Stimulated activated CD4-positive, alpha-beta T cell treated with anti-CD3 and anti-CD28 coated beads, Interleukin-4, amount 100 ng/mL, for 24 hours (primary cell): ENCODE measurements around the gene ABHD10.
A peak's percentile ranks its signal among the peaks of the same experiment; 100 is the strongest.

Source experiments
- DNase-seq: peaks from one replicate; pipeline ENCODE4 v3.0.0-alpha.2; 2020

ABHD10 gene

DNA sequence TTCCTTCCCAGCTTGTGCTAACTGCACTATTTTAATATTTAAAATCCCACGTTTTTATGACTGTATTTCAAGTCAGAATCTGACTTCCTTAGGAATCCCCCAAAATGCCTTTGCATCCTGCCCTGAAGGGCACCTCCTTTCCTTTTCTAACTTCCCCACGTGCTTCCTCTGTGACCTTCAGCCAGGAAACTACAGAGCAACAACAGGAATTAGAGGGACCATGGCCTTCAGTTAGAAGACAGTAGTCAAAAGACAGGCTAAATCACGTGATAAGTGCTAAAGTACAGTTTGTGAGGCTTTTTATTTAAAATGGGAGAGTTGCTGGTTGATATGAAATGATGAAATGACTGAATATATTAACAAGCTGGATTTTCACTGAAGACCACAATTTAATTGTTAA lies 11.8 kb upstream of the ABHD10 start:
- DNase-seq: no peak

DNA sequence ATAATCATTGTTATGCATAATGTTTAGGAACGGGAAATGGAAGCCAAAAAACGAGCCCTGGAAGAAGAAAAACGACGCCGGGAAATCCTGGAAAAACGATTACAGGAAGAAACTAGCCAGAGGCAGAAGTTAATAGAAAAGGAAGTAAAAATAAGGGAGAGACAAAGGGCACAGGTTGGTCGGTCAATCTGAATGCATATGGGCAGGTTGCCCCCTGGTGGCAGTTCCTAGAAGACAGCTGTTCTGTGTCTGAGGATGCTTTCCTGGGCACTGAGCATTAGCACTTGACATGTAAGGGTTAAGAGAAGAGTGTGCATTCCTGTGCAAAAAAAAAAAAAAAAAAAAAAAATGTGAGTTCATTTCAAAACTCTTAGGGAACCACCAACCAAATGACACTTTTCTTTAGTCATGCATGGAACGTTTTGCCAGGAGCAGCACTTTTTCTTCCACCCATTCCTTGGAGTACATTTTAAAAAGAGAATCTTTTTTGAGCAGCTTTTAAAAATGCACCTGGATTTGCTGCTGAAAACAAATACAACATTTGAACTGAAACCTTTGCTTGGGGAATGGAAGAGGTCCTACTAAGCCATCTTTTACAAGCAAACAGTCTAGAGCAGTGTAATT lies 11.1 kb upstream of the ABHD10 start:
- peak; percentile 84 for DNase-seq

DNA sequence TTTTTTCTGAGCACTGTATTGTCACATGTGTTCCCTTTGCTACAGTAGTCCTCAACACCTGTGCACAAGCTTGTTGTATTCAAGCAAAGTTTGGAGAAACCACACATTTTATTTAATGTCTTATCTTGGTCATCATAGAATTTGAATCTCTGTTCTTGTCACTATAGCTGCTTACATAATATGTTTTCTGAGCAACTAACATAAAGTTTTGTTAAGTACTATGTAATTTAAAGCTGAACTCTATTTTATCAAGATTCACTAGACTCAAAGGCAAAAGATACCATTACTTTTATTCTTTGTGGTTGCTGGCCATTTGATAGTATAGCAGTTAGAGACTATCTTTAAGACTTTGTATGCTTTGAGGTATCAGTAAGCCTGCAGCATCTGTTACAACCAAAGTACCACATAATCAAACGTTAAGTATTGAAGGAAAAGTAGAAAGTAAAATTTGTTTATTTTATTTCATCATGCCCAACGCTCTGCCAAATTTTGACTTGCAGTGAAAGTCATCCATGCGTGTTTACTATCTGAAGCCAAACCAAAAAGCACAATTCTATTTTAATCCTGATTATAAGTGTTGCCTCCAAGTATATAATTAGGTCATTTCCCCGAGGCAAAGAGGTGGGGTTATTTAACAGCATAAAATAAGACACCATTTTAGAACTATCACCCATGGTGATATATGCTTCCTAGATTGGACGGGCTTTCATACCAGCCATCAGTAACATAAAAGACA lies 10.3 kb upstream of the ABHD10 start:
- DNase-seq: no peak

DNA sequence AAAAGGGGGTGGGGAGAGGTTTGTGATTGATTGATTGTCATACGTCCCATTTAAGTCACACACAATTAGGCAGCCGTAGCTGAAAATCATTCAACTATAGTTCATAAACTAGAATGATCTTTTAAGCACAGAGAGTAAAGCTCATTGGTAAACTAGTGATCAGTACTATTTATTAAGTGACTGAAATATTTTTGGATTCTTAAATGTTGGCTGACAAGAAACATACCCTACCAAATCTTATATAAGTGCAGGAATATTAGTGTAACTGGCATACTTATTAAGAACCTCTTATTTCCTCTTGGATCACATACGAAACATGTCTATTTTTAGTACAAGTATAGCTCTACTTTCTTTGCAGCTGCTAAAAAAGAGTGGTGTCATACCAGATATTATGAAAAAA lies 8.4 kb upstream of the ABHD10 start:
- DNase-seq: no peak

DNA sequence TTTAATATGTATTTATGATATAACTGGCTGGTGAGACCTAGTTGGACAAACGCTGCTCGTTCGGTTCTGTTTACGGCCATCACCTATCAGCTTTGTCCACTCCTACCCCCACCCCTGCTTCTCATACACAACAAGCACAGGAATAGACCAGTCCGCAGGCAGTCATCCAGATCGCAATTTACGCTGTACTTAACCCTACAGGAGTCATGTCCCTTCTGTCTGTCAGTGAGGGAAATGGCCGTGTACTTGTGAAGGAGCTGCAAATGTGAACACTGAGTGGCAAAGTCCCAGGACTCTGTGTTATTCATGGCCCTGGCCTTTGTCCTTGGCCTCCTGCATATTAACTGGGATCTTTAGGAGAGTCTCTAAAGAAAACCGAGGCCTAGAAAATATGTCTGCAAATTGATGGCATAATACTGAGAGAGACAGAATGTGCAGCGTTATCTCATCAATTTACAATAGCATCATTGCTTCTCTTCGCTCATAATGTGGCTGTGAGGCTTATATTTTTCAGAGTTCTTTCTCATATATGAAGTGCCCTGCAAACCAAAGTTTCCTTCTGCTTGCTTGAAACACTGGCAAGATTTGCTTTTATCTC lies 7.2 kb upstream of the ABHD10 start:
- no peak for DNase-seq

DNA sequence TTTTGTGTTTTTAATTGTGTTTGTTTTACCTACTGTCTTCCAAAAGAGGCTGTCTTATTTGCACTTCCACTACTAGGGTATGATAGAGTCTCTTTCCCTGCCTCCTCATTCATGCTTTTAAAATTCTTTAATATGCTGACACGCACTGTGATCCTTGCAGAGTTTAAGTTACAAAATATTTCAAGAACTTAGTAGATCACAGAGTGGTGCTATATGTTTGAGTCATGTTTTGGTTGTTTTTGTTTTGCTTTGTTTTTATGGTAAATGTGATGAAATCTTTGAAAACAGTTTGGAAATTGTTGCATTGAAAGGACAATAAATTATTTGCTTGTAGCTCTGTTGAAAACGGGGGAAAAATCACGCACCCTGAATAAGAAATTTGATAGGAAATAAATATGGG lies 5.9 kb upstream of the ABHD10 start:
- no peak for DNase-seq

DNA sequence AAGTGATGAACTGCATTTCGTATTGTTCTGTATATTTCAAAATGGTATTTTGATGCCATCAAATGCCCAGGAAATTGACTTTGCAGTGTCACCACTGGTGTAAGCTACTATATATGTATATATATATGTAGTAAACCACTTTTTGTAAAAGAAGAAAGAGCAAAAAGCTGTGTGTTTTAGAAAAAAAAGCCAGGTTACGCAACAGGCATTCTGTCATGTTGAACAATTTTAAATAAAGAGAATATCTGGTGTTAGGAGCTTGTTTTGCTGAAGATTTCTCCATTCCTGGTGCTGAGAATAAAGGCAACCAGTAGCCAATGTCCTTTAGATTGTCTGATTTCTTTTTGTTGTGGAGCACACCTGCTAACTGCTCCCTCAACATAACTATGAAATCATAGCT lies 3.7 kb upstream of the ABHD10 start:
- DNase-seq: no peak

DNA sequence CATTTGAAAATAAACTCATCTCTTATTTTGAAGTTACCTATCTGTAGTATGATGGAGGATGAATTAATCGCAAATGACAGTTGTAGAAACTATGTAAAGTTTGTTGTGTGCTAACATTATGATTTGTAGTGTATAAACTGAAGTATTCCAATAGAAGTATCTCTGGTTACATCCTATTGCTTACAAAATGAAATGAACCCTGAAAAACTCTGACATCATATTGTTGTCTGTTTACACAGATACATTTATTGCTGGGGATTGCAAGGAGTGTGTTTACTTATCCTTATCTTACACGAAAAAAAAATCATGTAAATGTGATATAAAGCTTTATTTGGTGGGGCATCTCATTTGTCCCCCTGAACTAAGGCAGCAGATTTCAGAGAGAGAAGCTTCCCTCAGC lies 2.6 kb upstream of the ABHD10 start:
- DNase-seq: no peak

DNA sequence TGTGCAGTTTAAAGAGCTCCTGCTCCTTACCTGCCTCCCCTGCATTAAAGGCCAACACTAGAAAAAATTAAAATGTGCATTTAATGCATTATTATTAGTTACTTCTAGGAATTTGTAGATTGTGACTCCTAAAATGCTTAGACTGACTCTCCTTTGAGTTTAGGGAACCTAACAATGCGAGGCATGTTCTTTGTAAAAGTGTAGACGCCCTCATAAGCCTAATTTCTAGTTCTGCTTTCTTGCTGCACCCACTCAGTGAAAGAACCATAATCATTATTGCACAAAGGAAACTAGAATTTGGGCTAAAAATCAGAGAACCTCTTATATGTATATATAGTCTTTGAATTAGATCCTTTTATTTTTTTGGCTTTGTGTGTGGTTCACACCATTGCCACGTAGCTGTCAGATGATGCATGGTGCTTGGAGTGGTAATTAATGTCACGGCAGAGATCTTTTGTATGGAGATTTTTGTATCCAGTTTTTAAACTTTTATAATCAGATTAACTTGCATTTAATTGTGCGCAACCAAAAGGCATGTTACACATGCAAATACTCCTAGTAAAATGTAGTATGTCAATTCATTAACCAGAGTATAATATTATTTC lies 710 bp downstream of the ABHD10 start:
- DNase-seq: peak; percentile 27

DNA sequence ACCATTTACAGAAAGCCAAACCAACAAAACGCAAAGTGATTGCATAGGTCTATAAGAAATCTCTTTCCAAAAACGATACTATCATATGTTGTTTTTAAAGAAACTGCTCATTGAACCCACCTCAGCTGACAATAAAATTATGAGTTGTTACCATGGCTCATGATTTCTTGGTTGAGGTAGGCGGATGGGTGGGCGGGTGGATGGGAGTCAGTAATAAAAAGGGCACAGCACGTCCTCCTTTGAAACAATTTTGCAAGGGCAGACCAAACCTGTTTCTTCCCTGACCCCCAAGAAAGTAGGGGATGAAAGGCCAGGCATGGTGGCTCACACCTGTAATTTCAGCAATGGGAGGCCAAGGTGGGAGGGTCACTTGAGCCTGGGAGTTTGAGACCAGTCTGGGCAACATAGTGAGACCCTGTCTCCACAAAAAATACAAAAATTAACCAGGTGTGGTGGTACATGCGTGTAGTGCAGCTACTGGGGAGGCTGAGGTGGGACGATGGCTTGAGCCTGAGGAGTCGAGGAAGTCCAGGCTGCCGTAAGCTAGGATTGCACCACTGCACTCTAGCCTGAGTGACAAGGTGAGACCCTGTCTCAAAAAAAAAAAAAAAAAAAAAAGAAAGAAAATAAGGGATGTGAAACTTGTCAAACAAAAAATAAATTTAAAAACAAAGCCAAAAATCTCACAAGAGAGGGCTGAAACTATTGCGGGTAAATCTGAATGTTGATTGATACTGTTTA lies 2.1 kb downstream of the ABHD10 start:
- peak; percentile 59 for DNase-seq

DNA sequence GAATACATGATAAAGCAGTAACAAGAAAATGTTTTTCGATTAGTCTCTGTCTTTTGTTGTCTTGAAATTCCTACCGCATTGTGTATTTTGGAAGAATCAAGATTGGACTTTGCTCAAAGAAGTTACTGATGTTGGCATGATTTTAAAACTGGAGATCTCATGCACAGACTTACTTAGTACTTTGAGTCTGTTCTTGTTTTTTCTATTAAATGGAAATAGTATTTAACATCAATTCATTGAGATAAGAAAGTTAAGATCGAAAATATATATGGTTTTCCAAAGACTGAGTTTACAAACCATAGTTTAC lies 2.6 kb downstream of the ABHD10 start:
- no peak for DNase-seq

DNA sequence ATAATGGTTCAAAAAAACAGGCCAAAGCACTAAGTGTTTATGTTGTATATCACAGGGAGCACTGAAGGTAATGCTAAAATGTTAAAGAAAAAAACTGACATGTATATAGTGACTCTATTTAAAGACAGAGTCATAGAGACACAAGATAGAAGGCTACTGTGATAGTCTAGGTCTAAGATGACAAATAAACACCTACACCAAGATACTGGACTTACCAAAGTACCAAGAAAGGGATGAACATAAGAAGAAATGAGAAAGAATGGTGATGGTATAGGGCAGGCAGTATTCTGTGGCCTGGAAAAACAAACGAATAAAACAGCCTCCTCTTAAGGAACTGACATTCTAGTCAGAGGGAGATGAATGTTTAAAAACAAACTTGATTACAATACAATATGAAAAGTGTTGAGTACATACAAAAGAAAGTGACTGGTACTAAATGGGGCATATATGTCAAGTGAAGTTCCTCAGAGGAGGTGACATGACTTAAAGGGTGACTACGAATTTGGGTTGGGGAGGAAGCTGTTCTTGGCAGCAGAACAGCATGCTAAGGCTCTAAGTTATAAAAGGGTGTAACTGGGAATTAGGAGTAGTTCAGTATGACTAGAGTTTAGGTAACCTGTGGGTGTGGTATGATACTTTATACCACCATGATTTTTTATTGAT lies 5.9 kb downstream of the ABHD10 start:
- DNase-seq: no peak

DNA sequence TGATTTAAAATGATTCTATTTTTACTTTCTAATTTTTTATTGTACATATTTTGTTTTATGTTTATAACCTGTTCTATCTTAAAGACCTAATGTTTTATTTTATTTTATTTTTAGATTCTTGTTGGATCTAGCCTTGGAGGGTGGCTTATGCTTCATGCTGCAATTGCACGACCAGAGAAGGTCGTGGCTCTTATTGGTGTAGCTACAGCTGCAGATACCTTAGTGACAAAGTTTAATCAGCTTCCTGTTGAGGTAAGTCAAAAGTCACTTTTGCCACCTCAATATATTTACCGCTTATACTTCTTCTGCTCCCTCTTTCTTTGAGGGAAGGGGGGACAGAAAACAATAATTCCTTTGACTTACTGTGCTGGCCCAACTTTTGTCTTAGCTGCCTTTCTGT lies 8.0 kb downstream of the ABHD10 start:
- DNase-seq: no peak

DNA sequence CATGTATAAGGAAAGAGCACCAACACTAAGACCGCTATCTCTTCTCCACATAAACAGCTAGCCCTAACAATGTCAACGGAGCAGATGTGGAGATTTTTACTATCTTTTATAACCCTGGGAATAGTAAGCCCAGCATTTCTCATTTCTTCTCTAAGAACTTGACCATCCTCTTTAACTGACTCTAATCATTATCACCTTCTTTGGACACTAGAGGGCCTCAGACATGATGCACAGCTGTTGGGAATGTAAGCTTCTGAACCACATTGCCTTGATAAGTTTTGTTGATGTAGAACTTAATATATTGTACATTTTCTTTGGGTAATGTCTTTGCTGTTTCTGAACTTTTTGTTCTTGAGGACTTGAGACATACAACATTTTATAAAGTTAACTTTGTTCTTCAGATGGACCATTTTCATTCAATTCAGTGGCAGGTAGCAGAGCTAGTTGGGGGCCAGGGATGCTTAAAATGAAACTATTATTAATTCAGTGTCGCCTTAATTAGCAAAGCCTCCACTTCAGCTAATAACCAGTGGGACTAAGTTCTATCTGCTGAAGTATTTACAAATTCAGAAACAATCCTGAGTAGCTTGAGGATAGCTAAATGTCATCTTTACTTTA lies 10.3 kb downstream of the ABHD10 start:
- DNase-seq: no peak

DNA sequence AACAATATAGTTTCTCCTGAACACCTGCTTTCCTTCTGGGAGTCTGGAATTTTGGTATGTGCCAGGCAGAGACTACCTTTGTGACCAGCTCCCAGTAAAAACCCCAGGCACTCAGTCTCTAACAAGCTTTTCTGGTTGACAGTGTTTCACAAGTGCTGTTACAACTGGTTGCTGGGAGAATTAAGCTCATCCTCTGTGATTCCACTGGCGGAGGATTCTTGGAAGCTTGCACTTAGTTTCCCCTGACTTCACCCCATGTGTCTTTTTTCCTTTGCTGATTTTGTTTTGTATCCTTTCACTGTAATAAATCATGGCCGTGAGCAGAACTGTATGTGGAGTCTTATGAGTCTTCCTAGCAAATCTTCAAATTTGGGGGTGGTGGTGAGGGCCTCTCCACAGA lies 14.2 kb downstream of the ABHD10 start:
- no peak for DNase-seq

DNA sequence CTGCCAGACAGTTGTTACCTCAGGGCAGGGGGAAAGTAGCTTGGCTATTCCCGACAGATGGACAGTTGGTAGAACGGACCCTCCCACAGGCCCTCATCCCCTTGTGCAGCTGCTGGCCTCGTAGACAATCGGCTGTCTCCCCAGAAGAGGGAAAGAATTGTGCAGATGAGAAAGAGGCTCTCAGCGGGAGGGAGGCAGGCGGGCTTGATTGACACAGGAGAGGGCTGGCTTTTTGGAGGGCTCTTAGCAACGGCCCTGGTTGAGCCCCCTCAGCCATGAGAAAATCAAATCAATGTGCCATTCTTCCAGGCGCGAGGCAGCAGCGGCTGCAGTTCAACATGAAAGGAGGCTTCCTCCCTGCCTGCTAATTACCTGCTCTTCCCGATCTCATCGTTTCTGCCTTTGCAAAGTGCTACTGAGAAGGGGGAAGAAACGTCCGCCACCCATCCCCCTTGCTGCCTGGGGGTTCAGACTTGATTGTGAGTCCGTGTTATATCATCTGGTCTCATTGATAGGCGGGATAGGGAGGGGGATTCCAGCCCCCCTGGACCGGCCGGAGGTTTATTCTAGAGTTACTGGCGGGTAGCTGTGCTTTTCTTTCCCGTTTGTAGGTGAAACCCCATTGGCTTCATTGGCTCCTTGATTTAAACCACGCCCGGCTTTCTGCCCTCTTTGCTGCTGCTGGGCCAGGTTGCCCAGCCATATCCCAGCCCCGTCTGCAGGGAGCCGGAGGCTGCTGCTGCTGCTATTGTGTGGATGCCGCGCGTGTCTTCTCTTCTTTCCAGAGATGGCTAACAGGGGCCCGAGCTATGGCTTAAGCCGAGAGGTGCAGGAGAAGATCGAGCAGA lies 20.0 kb downstream of the ABHD10 start, which contains the start of gene TAGLN3:
TAGLN3 (plus strand) TSS at position 287 of the 848 bp plus-strand sequence; CDS start at position 788, 501 bp downstream.
- no peak for DNase-seq

DNA sequence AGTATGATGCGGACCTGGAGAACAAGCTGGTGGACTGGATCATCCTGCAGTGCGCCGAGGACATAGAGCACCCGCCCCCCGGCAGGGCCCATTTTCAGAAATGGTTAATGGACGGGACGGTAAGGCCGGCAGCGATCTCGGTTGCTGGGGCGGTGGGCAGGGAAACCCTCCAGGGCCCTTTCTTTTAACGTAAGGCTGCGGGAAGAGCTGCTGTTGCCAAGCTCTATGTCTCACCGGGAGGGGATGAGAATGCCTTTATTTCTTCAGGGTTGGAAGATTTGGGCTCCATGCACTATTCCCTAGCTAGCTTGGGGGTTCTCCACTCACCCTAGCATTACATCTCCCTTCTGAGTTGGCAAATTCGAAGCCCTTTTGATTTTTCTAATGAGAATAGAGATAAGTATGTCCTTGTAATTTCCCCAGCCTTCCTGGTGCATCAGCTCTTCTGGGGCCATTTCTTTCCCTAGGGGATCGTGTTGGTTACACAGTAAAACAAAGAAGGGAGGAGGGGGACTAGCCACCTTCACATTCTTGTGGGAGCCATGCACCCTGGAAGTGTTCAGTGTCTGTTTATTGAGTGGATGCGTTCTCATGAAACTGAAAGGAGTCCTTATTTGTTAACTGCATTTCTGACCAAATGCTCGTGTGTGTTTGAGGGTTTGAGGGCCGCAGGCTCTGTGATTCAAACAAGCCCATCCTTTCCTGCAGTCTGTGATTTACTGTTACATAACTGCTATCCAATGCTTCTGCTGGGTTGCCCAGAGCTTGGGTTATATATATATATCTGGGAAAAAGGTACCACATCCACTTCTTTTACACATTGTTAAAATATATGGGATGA lies 20.9 kb downstream of the ABHD10 start:
- DNase-seq: no peak

DNA sequence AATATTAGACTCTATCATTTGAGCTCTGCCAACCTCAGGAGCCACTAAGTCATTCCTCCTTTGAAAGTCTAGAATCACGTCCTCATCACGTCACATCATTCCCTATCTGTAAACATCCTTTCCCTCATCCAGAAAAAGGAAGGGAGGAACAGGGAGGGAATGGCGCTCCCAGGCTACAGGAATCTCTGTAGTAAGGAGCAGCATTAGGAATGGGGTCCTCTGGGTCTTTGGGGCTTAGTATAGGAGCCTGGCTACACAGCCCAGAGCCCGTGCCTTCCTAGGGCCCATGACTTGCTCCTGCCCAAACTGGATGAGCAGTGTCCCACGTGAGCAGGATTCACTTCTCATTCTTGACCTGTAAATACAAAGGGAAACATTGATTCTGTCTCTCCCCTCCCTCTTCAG lies 21.5 kb downstream of the ABHD10 start:
- DNase-seq: no peak

DNA sequence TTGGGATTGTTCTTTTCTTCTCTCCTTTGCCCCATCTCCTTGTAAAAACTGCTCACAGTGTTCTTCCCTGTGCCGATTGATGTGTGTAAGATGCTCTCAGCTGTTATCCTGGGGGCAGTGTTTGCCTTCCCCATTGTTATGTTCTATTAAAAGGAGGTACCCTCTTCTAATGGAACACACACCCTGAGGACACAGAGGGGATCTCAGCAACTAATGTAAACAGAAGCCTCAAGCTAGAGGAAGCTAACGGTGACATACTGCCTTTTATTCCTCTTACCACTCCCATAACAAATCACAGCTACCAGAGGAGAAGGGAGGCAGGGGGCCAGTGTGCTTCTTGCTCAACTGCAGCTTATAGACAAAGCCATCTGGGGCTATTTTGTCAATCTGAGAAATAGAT lies 22.1 kb downstream of the ABHD10 start:
- DNase-seq: no peak

DNA sequence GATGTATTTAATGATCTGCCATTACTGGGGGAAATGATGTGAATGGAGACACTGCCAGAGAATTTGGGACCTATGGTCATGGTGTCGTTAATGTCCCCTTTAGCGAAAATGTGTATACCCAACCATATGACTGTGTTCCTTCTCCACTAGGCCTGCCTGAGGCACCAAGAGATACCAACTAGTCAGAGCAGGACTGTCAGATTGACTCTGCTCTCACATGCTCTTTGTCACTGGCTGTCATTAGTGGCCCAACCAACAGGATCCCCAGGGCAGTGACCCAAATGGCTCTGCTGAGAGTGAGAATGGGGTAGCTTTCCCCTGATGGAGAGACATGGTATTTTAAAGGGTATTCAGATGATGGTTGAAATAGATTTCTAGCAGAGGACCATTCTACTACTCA lies 22.7 kb downstream of the ABHD10 start:
- no peak for DNase-seq
